Measurements from ENCODE around the gene IFT57. TPM values are rescaled to one million over a fixed set of nuclear protein-coding genes. Genes with fewer than 3 reads are reported as not detected.

IFT57 gene
- total and polyA plus RNA-seq, 2 experiments from 2014 or later: 28.6 to 49.0 TPM

GRCh38 chr3:108136561-108137459, 85.4 kb downstream of the IFT57 start (continued):
- TF ChIP-seq, protein P1, sequence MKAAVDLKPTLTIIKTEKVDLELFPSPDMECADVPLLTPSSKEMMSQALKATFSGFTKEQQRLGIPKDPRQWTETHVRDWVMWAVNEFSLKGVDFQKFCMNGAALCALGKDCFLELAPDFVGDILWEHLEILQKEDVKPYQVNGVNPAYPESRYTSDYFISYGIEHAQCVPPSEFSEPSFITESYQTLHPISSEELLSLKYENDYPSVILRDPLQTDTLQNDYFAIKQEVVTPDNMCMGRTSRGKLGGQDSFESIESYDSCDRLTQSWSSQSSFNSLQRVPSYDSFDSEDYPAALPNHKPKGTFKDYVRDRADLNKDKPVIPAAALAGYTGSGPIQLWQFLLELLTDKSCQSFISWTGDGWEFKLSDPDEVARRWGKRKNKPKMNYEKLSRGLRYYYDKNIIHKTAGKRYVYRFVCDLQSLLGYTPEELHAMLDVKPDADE (IDR thresholded peaks at IDR 0.05): no peak
- TF ChIP-seq CTCF (conservative IDR thresholded peaks at IDR 0.05; ENCODE audit: low read depth in 2 of 2) (no peak), ZNF331 (CRISPR knock-in tag; IDR thresholded peaks at IDR 0.05; ENCODE audit: low read depth) (no peak), NANOG (IDR thresholded peaks at IDR 0.05; ENCODE audit: borderline replicate concordance) (no peak)
- TF ChIP-seq, protein P2, sequence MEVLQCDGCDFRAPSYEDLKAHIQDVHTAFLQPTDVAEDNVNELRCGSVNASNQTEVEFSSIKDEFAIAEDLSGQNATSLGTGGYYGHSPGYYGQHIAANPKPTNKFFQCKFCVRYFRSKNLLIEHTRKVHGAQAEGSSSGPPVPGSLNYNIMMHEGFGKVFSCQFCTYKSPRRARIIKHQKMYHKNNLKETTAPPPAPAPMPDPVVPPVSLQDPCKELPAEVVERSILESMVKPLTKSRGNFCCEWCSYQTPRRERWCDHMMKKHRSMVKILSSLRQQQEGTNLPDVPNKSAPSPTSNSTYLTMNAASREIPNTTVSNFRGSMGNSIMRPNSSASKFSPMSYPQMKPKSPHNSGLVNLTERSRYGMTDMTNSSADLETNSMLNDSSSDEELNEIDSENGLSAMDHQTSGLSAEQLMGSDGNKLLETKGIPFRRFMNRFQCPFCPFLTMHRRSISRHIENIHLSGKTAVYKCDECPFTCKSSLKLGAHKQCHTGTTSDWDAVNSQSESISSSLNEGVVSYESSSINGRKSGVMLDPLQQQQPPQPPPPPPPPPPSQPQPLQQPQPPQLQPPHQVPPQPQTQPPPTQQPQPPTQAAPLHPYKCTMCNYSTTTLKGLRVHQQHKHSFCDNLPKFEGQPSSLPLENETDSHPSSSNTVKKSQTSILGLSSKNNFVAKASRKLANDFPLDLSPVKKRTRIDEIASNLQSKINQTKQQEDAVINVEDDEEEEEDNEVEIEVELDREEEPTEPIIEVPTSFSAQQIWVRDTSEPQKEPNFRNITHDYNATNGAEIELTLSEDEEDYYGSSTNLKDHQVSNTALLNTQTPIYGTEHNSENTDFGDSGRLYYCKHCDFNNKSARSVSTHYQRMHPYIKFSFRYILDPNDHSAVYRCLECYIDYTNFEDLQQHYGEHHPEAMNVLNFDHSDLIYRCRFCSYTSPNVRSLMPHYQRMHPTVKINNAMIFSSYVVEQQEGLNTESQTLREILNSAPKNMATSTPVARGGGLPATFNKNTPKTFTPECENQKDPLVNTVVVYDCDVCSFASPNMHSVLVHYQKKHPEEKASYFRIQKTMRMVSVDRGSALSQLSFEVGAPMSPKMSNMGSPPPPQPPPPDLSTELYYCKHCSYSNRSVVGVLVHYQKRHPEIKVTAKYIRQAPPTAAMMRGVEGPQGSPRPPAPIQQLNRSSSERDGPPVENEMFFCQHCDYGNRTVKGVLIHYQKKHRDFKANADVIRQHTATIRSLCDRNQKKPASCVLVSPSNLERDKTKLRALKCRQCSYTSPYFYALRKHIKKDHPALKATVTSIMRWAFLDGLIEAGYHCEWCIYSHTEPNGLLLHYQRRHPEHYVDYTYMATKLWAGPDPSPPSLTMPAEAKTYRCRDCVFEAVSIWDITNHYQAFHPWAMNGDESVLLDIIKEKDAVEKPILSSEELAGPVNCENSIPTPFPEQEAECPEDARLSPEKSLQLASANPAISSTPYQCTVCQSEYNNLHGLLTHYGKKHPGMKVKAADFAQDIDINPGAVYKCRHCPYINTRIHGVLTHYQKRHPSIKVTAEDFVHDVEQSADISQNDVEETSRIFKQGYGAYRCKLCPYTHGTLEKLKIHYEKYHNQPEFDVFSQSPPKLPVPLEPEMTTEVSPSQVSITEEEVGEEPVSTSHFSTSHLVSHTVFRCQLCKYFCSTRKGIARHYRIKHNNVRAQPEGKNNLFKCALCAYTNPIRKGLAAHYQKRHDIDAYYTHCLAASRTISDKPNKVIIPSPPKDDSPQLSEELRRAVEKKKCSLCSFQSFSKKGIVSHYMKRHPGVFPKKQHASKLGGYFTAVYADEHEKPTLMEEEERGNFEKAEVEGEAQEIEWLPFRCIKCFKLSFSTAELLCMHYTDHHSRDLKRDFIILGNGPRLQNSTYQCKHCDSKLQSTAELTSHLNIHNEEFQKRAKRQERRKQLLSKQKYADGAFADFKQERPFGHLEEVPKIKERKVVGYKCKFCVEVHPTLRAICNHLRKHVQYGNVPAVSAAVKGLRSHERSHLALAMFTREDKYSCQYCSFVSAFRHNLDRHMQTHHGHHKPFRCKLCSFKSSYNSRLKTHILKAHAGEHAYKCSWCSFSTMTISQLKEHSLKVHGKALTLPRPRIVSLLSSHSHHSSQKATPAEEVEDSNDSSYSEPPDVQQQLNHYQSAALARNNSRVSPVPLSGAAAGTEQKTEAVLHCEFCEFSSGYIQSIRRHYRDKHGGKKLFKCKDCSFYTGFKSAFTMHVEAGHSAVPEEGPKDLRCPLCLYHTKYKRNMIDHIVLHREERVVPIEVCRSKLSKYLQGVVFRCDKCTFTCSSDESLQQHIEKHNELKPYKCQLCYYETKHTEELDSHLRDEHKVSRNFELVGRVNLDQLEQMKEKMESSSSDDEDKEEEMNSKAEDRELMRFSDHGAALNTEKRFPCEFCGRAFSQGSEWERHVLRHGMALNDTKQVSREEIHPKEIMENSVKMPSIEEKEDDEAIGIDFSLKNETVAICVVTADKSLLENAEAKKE (CRISPR knock-in tag; IDR thresholded peaks at IDR 0.05): no peak

All from GM23338 (cell line).